Endothelial cell of umbilical vein (primary cell): ENCODE data around the gene CFAP43. TPM values are rescaled to one million over a fixed set of nuclear protein-coding genes. Genes with fewer than 3 reads are reported as not detected.

Source experiments
- BruUV-seq: library from RNA; stranded (reverse); fragments of 400-500 nt; replicated peaks from 2 replicates; lab custom pipeline; 2021; lab: Mats Ljungman, UMichigan
- CTCF ChIA-PET: fragments of 300-600, 350-600 bp; sonication (Branson Sonifier 250); formaldehyde crosslinking; loops from one replicate; lab custom pipeline; 2021; ENCODE audit warnings: antibody characterized with exemption, inconsistent platforms; lab: Charles Lee
- POLR2A ChIA-PET: fragments of 300-600, 350-600 bp; sonication (Branson Sonifier 250); formaldehyde crosslinking; loops from one replicate; lab custom pipeline; 2021; ENCODE audit warnings: antibody characterized with exemption, inconsistent platforms; lab: Charles Lee
- DNase-seq: peaks from one replicate; pipeline ENCODE4 v3.0.0-alpha.2; 2011; ENCODE audit warnings: low read depth, low spot score
- FAIRE-seq: peaks from 2 replicates; lab custom pipeline; 2011; peaks lifted over from hg19 to GRCh38; lab: Jason Lieb, UNC
- H2AFZ ChIP-seq: 2 replicates; pipeline ENCODE4 v1.6.0; 2012; ENCODE audit warnings: low read depth, low read length, control low read depth, inconsistent platforms
- H3K27ac ChIP-seq: 2 replicates; pipeline ENCODE4 v1.5.1; 2011; ENCODE audit warnings: low read depth, mild to moderate bottlenecking, control low read depth, low read length, moderate library complexity; ENCODE audit not compliant: insufficient read depth
- H3K27me3 ChIP-seq, 2 experiments: 2 replicates each; pipeline versions ENCODE4 v1.6.0 to v1.6.1; 2011; ENCODE audit warnings: low read length in 2 of 2, mixed read lengths in 1 of 2; ENCODE audit not compliant: control insufficient read depth in 2 of 2, insufficient read depth in 2 of 2
- H3K36me3 ChIP-seq, 2 experiments: 2 replicates in 1 of 2; 3 replicates in 1 of 2; pipeline ENCODE4 v1.5.1; 2011; ENCODE audit warnings: low read length in 2 of 2, mild to moderate bottlenecking in 1 of 2, moderate library complexity in 1 of 2; ENCODE audit not compliant: control insufficient read depth in 2 of 2, insufficient read depth in 2 of 2; ENCODE audit errors: extremely low read depth in 1 of 2
- H3K4me1 ChIP-seq: 3 replicates; pipeline ENCODE4 v1.5.1; 2011; ENCODE audit warnings: mild to moderate bottlenecking, low read length; ENCODE audit not compliant: control insufficient read depth, insufficient read depth; ENCODE audit errors: extremely low read depth
- H3K4me2 ChIP-seq: 2 replicates; pipeline ENCODE4 v1.6.1; 2011; ENCODE audit warnings: low read length, control low read depth, mixed read lengths; ENCODE audit not compliant: insufficient read depth
- H3K4me3 ChIP-seq, 3 experiments: fragments of 200-600 bp in 1 of 3; sonication (generic), shearing (Covaris generic) in 1 of 3; replicated peaks in 1 of 3; 2 replicates each; pipeline ENCODE4 v1.5.1; 2011 to 2016; ENCODE audit warnings: control low read depth in 3 of 3, low read length in 3 of 3, mild to moderate bottlenecking in 2 of 3, inconsistent platforms in 1 of 3, low read depth in 1 of 3, moderate library complexity in 1 of 3; ENCODE audit not compliant: insufficient read depth in 1 of 3
- H3K79me2 ChIP-seq: 2 replicates; pipeline ENCODE4 v1.6.0; 2012; ENCODE audit warnings: low read length, inconsistent platforms; ENCODE audit not compliant: control insufficient read depth, insufficient read depth
- H3K9ac ChIP-seq: replicated peaks from 2 replicates; pipeline ENCODE3; 2011; ENCODE audit warnings: low read length, control low read depth; ENCODE audit not compliant: insufficient read depth; ENCODE audit errors: extremely low read depth
- H3K9me1 ChIP-seq: replicated peaks from 3 replicates; pipeline ENCODE4 v1.6.0; 2011; ENCODE audit warnings: mild to moderate bottlenecking, low read length; ENCODE audit not compliant: control insufficient read depth, insufficient read depth; ENCODE audit errors: extremely low read depth
- H3K9me3 ChIP-seq: replicated peaks from 2 replicates; pipeline ENCODE4 v1.5.1; 2012; ENCODE audit warnings: low read length, inconsistent platforms; ENCODE audit not compliant: control insufficient read depth, insufficient read depth
- H4K20me1 ChIP-seq: replicated peaks from 2 replicates; pipeline ENCODE3; 2011; ENCODE audit warnings: mild to moderate bottlenecking, low read length; ENCODE audit not compliant: control insufficient read depth, insufficient read depth; ENCODE audit errors: extremely low read depth
- CTCF ChIP-seq, 2 donors: IDR thresholded peaks; 1 replicate in 1 of 2; 2 replicates in 1 of 2; pipeline ENCODE4 v1.5.1; 2011; ENCODE audit warnings: low read length in 2 of 2, mild to moderate bottlenecking in 2 of 2, moderate library complexity in 2 of 2, control low read depth in 1 of 2, inconsistent platforms in 1 of 2, low read depth in 1 of 2; ENCODE audit not compliant: insufficient read depth in 1 of 2; ENCODE audit errors: extremely low read depth in 1 of 2
- EZH2 ChIP-seq: IDR thresholded peaks from 2 replicates; pipeline ENCODE4 v1.6.1; 2012; ENCODE audit warnings: borderline replicate concordance, low read depth, mild to moderate bottlenecking, moderate library complexity, low read length, inconsistent platforms; ENCODE audit not compliant: severe bottlenecking
- FOS ChIP-seq: IDR thresholded peaks from 2 replicates; pipeline ENCODE4 v1.6.1; 2011; ENCODE audit warnings: mild to moderate bottlenecking, low read length, moderate library complexity, borderline replicate concordance; ENCODE audit not compliant: insufficient read depth
- GATA2 ChIP-seq: IDR thresholded peaks from 2 replicates; pipeline ENCODE4 v1.7.0; 2011; ENCODE audit warnings: low read depth, mild to moderate bottlenecking, moderate library complexity, mixed read lengths, low read length; ENCODE audit not compliant: insufficient read length, insufficient read depth
- JUN ChIP-seq: IDR thresholded peaks from 2 replicates; pipeline ENCODE4 v1.6.1; 2011; ENCODE audit warnings: borderline replicate concordance, low read depth; ENCODE audit not compliant: insufficient read length, insufficient read depth
- MAX ChIP-seq: IDR thresholded peaks from 2 replicates; pipeline ENCODE4 v1.6.1; 2011; ENCODE audit not compliant: insufficient read depth, insufficient read length
- MYC ChIP-seq: IDR thresholded peaks from one replicate; pipeline ENCODE4 v1.6.1; 2011; ENCODE audit warnings: mild to moderate bottlenecking, low read depth, low read length
- POLR2A ChIP-seq: IDR thresholded peaks from 2 replicates; pipeline ENCODE4 v1.6.1; 2012; ENCODE audit warnings: low read depth, mild to moderate bottlenecking, control low read depth, low read length
- POLR2AphosphoS5 ChIP-seq: IDR thresholded peaks from 2 replicates; pipeline ENCODE4 v1.6.1; 2012; ENCODE audit warnings: low read depth, mild to moderate bottlenecking, control low read depth, low read length, moderate library complexity; ENCODE audit not compliant: insufficient read depth
- dilution Hi-C: fragments of 300-500 bp; cut with MboI; formaldehyde crosslinking; loops from one replicate; pipeline ENCODE4 v1.15.0; 2019; ENCODE audit warnings: low sequenced_read_pairs; ENCODE audit not compliant: extremely low pct_ligation_motif_present
- intact Hi-C: fragments of 100-400 bp; cut with micrococcal nuclease; formaldehyde crosslinking; loops from one replicate; pipeline ENCODE4 v1.10.0; 2022
- polyA plus RNA-seq, 4 experiments: library from polyadenylated mRNA; depleted of rRNA in 3 of 4; stranded (reverse) in 3 of 4; unstranded in 1 of 4; fragments of >200 nt; gene quantifications; 2 replicates each; pipeline versions ENCODE4 v1.2.1 to v1.2.3, GENCODE V29; 2011 to 2012; ENCODE audit warnings: missing spikeins in 1 of 4
- total RNA-seq: library from RNA; stranded (reverse); gene quantifications from 2 replicates; pipeline ENCODE4 v1.2.3, GENCODE V29; 2021

Gene CFAP43
- total and polyA plus RNA-seq, 2 donors (not counting 3 experiments of a cell fraction or from before 2014, with no cell fraction given) = 0.04 TPM; not detected in 1

GRCh38 chr10:104100795-104101194 is 131.4 kb downstream of the CFAP43 start:
- H3K4me1 ChIP-seq = peaks cover 13% of the 10 kb centered on the region
- no peak for TF ChIP-seq JUN
- TF ChIP-seq POLR2A = no peak
- no peak for TF ChIP-seq POLR2AphosphoS5
- no peak for TF ChIP-seq GATA2
- no peak for TF ChIP-seq MYC
- no peak for TF ChIP-seq CTCF (IDR thresholded peaks at IDR 0.05; ENCODE audit: extremely low read depth in 1 of 2, insufficient read depth in 1 of 2, low read depth in 1 of 2, low read length in 2 of 2)
- TF ChIP-seq EZH2 = no peak
- TF ChIP-seq MAX = no peak
- no peak for TF ChIP-seq FOS
- ChIA-PET POLR2A (no interaction called here), CTCF (interaction anchor here (0.6 kb wide), 1 partner anchor 1006 kb away, joined by 3 read pairs; no protein-coding TSS in a partner anchor)
- DNase-seq (no peak), FAIRE-seq (no peak)
- H3K9ac ChIP-seq = no peak overlapping the region
- intact Hi-C loops = no loop called here
- H3K27me3 ChIP-seq = no peaks in the 10 kb centered on the region
- H3K9me1 ChIP-seq = no peaks in the 10 kb centered on the region
- BruUV-seq = no TSS peak
- no peaks in the 10 kb centered on the region for H3K9me3 ChIP-seq
- H3K79me2 ChIP-seq = no peaks in the 10 kb centered on the region
- no peaks in the 10 kb centered on the region for H3K36me3 ChIP-seq
- H2AFZ ChIP-seq = no peak overlapping the region
- dilution Hi-C loops = no loop called here
- H4K20me1 ChIP-seq = no peaks in the 10 kb centered on the region
- no peak overlapping the region for H3K4me2 ChIP-seq
- no peak overlapping the region for H3K4me3 ChIP-seq
- H3K27ac ChIP-seq = no peak overlapping the region
